DMS 273 treated with DMSO at 0.1 percent for 48 hours (cell line): ENCODE measurements around the gene RASSF4.
"Not testable (repeated sequence)": the region's sequence is repeated elsewhere in the genome, so short reads cannot be mapped to it uniquely, and the experiment has no call there.

ENCODE experiments used
- DNase-seq: peaks from one replicate; lab custom pipeline; 2025; lab: John Stamatoyannopoulos, UW

Gene RASSF4

GRCh38 chr10:45005284-45005683 lies 45.7 kb downstream of the RASSF4 start:
- no peak for DNase-seq

- DNase-seq = no peak
These were observed 46.9 kb downstream of the RASSF4 start for GRCh38 chr10:45006276-45007030.

GRCh38 chr10:45008524-45009161 lies 49.0 kb downstream of the RASSF4 start:
- DNase-seq = peak; percentile 77

GRCh38 chr10:45014557-45014956 lies 55.0 kb downstream of the RASSF4 start:
- not testable (repeated sequence) for DNase-seq

- no peak for DNase-seq
These were observed 56.0 kb downstream of the RASSF4 start for GRCh38 chr10:45015590-45015989.

- DNase-seq = no peak
These were observed 63.8 kb downstream of the RASSF4 start for GRCh38 chr10:45023426-45023825.

- no peak for DNase-seq
These were observed 74.7 kb downstream of the RASSF4 start for GRCh38 chr10:45034301-45034700.

GRCh38 chr10:45035673-45036072 lies 76.1 kb downstream of the RASSF4 start:
- DNase-seq = no peak

GRCh38 chr10:45040921-45041542 lies 81.4 kb downstream of the RASSF4 start:
- no peak for DNase-seq

- DNase-seq = no peak
These were observed 84.7 kb downstream of the RASSF4 start for GRCh38 chr10:45044290-45044689.
